Liver (tissue), 9 donors: ENCODE data around the gene LRRD1. TPM values are rescaled to one million over a fixed set of nuclear protein-coding genes. Genes with fewer than 3 reads are reported as not detected.
"Not testable (repeated sequence)": the region's sequence is repeated elsewhere in the genome, so short reads cannot be mapped to it uniquely, and the experiment has no call there.

Experiments
- DNase-seq: peaks from one replicate; pipeline ENCODE4 v3.0.0-alpha.2; 2017; ENCODE audit warnings: low spot score
- H3K27ac ChIP-seq, 2 donors: one replicate each; pipeline ENCODE4 v1.7.0; 2013; ENCODE audit warnings: inconsistent platforms in 2 of 2, low read length in 2 of 2, control low read depth in 1 of 2, low read depth in 1 of 2, mild to moderate bottlenecking in 1 of 2
- H3K27me3 ChIP-seq, 4 donors: one replicate each; pipeline versions ENCODE4 v1.6.1 to v1.7.0; 2013; ENCODE audit warnings: low read length in 3 of 4, inconsistent platforms in 1 of 4, mild to moderate bottlenecking in 1 of 4, moderate library complexity in 1 of 4; ENCODE audit not compliant: control insufficient read depth in 4 of 4, insufficient read depth in 4 of 4
- H3K36me3 ChIP-seq, 4 donors: one replicate each; pipeline versions ENCODE4 v1.6.1 to v1.7.0; 2013; ENCODE audit warnings: low read length in 3 of 4, mild to moderate bottlenecking in 3 of 4, low read depth in 1 of 4, moderate library complexity in 1 of 4; ENCODE audit not compliant: control insufficient read depth in 4 of 4, insufficient read depth in 3 of 4
- H3K4me1 ChIP-seq, 4 donors: one replicate each; pipeline versions ENCODE4 v1.6.1 to v1.7.0; 2013; ENCODE audit warnings: low read length in 3 of 4, mild to moderate bottlenecking in 3 of 4, moderate library complexity in 1 of 4; ENCODE audit not compliant: control insufficient read depth in 4 of 4, insufficient read depth in 4 of 4
- H3K4me3 ChIP-seq, 3 donors: one replicate each; pipeline versions ENCODE4 v1.6.1 to v1.7.0; 2013; ENCODE audit warnings: low read length in 3 of 3, control low read depth in 1 of 3, low read depth in 1 of 3, mild to moderate bottlenecking in 1 of 3
- H3K9ac ChIP-seq, 2 donors: one replicate each; pipeline ENCODE4 v1.7.0; 2013; ENCODE audit warnings: low read length in 2 of 2, mild to moderate bottlenecking in 2 of 2, moderate library complexity in 2 of 2, control low read depth in 1 of 2, low read depth in 1 of 2
- H3K9me3 ChIP-seq, 4 donors: one replicate each; pipeline versions ENCODE4 v1.6.1 to v1.7.0; 2013; ENCODE audit warnings: low read length in 3 of 4; ENCODE audit not compliant: control insufficient read depth in 4 of 4
- FOXA2 ChIP-seq: IDR thresholded peaks from 2 replicates; pipeline ENCODE4 v1.6.1; 2016; ENCODE audit warnings: antibody characterized with exemption
- GABPA ChIP-seq, 2 donors: IDR thresholded peaks in 1 of 2; conservative IDR thresholded peaks in 1 of 2; 2 replicates each; pipeline ENCODE4 v1.6.1; 2016; ENCODE audit warnings: antibody characterized with exemption in 2 of 2, mild to moderate bottlenecking in 1 of 2, moderate library complexity in 1 of 2
- HNF4A ChIP-seq, 2 donors: conservative IDR thresholded peaks; 2 replicates each; pipeline ENCODE4 v1.6.1; 2016; ENCODE audit warnings: antibody characterized with exemption in 2 of 2, mild to moderate bottlenecking in 2 of 2
- HNF4G ChIP-seq: IDR thresholded peaks from 2 replicates; pipeline ENCODE4 v1.6.1; 2016; ENCODE audit warnings: antibody characterized with exemption
- JUND ChIP-seq, 2 donors: IDR thresholded peaks; 2 replicates each; pipeline ENCODE4 v1.6.1; 2016; ENCODE audit warnings: antibody characterized with exemption in 2 of 2
- RAD21 ChIP-seq, 2 donors: IDR thresholded peaks; 2 replicates each; pipeline ENCODE4 v1.6.1; 2016; ENCODE audit warnings: antibody characterized with exemption in 2 of 2, mild to moderate bottlenecking in 2 of 2
- RXRA ChIP-seq, 2 donors: IDR thresholded peaks; 2 replicates each; pipeline ENCODE4 v1.6.1; 2017 to 2018; ENCODE audit warnings: antibody characterized with exemption in 2 of 2, mild to moderate bottlenecking in 1 of 2
- SP1 ChIP-seq: IDR thresholded peaks from 2 replicates; pipeline ENCODE4 v1.6.1; 2018; ENCODE audit warnings: antibody characterized with exemption, mild to moderate bottlenecking
- TAF1 ChIP-seq: conservative IDR thresholded peaks from 2 replicates; pipeline ENCODE4 v1.6.1; 2016; ENCODE audit warnings: antibody characterized with exemption, mild to moderate bottlenecking
- YY1 ChIP-seq: IDR thresholded peaks from 2 replicates; pipeline ENCODE4 v1.6.1; 2016; ENCODE audit warnings: antibody characterized with exemption, mild to moderate bottlenecking
- ZBTB33 ChIP-seq: IDR thresholded peaks from 2 replicates; pipeline ENCODE4 v1.6.1; 2016; ENCODE audit warnings: antibody characterized with exemption
- WGBS: extraction: QIAGEN DNeasy Blood & Tissue Kit; methylation state at CpG from one replicate; pipeline ENCODE4 v1.1.7; 2013; 5-methylcytosine and 5-hydroxymethylcytosine counted together
- polyA plus RNA-seq, 2 donors: library from polyadenylated mRNA; stranded (reverse) in 1 of 2; unstranded in 1 of 2; fragments of 200-250 nt in 1 of 2; fragments of >200 nt in 1 of 2; fragmentation: Nextera tagmentation in 1 of 2; extraction: Ambion mirVana in 1 of 2; gene quantifications; one replicate each; pipeline versions ENCODE4 v1.2.1 to v1.2.3, GENCODE V29; 2013 to 2015
- total RNA-seq, 2 donors: library from RNA; depleted of rRNA; stranded (reverse); fragments of >200 nt; gene quantifications; one replicate each; pipeline ENCODE4 v1.2.3, GENCODE V29; 2014
- TF ChIP-seq, protein P1 (sequence below): IDR thresholded peaks from 2 replicates; pipeline ENCODE4 v1.6.1; 2016; ENCODE audit warnings: antibody characterized with exemption, mild to moderate bottlenecking
- TF ChIP-seq, protein P2 (sequence below): IDR thresholded peaks from 2 replicates; pipeline ENCODE4 v1.6.1; 2016; ENCODE audit warnings: antibody characterized with exemption
- TF ChIP-seq, protein P3 (sequence below): fragments of 150-350 bp; IDR thresholded peaks from 2 replicates; pipeline ENCODE4 v1.5.1; 2017; ENCODE audit warnings: improper control_type of control experiment, low read depth, low read length; ENCODE audit not compliant: missing input control
- donor health status: healthy.
- donor health status: healthy.
- donor health status: healthy.
- donor health status: healthy.
- donor health status: healthy.

Gene LRRD1
- total and polyA plus RNA-seq, 4 donors: not detected

DNA sequence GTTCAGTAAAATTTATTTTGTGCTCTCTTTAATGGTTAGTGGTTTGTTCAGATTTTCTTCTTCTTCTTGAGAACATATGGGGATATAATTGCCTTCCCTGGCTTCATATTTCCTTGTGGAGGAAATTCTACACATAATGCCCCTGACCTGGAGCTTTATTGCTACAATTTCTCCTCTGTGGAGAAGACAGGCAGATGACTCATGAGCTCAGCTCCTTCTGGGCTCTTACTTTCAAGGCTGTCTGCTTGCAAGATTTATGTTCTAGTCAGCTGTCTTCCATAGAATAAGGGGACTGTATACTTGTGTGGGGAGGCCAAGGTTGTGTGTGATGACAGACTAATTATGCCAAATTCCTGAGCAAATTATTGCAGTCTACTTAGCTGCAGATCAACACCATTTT, 1.6 kb downstream of the LRRD1 start:
- no peak overlapping the region for H3K27ac ChIP-seq
- DNase-seq: no peak

GRCh38 chr7:92169529-92169928, 9.4 kb downstream of the LRRD1 start:
- not testable (repeated sequence) for H3K4me3 ChIP-seq, DNase-seq, H3K9me3 ChIP-seq, H3K36me3 ChIP-seq, H3K27ac ChIP-seq, H3K9ac ChIP-seq, H3K27me3 ChIP-seq, H3K4me1 ChIP-seq
- 83% methylated on average over 2 of the region's 2 CpGs for WGBS

More for the DNA sequence above, 1.6 kb downstream of the LRRD1 start:
- H3K4me3 ChIP-seq: no peak overlapping the region
- peaks cover 0 to 7% (median 0%) of the 10 kb centered on the region in 4 donors for H3K4me1 ChIP-seq
- H3K9me3 ChIP-seq: no peaks in the 10 kb centered on the region
- no peak overlapping the region for H3K9ac ChIP-seq
- no peak for TF ChIP-seq JUND (IDR thresholded peaks at IDR 0.05)
- no peak for TF ChIP-seq RXRA (IDR thresholded peaks at IDR 0.05)
- TF ChIP-seq, protein P1, sequence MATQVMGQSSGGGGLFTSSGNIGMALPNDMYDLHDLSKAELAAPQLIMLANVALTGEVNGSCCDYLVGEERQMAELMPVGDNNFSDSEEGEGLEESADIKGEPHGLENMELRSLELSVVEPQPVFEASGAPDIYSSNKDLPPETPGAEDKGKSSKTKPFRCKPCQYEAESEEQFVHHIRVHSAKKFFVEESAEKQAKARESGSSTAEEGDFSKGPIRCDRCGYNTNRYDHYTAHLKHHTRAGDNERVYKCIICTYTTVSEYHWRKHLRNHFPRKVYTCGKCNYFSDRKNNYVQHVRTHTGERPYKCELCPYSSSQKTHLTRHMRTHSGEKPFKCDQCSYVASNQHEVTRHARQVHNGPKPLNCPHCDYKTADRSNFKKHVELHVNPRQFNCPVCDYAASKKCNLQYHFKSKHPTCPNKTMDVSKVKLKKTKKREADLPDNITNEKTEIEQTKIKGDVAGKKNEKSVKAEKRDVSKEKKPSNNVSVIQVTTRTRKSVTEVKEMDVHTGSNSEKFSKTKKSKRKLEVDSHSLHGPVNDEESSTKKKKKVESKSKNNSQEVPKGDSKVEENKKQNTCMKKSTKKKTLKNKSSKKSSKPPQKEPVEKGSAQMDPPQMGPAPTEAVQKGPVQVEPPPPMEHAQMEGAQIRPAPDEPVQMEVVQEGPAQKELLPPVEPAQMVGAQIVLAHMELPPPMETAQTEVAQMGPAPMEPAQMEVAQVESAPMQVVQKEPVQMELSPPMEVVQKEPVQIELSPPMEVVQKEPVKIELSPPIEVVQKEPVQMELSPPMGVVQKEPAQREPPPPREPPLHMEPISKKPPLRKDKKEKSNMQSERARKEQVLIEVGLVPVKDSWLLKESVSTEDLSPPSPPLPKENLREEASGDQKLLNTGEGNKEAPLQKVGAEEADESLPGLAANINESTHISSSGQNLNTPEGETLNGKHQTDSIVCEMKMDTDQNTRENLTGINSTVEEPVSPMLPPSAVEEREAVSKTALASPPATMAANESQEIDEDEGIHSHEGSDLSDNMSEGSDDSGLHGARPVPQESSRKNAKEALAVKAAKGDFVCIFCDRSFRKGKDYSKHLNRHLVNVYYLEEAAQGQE: no peak
- no peak for TF ChIP-seq ZBTB33
- no peak for TF ChIP-seq YY1
- TF ChIP-seq, protein P2, sequence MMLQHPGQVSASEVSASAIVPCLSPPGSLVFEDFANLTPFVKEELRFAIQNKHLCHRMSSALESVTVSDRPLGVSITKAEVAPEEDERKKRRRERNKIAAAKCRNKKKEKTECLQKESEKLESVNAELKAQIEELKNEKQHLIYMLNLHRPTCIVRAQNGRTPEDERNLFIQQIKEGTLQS: no peak
- no peak for TF ChIP-seq HNF4A (conservative IDR thresholded peaks at IDR 0.05)
- TF ChIP-seq GABPA (IDR thresholded peaks at IDR 0.05 in 1 of 2, conservative IDR thresholded peaks at IDR 0.05 in 1 of 2): no peak
- no peak for TF ChIP-seq RAD21 (IDR thresholded peaks at IDR 0.05)
- TF ChIP-seq TAF1: no peak
- TF ChIP-seq, protein P3, sequence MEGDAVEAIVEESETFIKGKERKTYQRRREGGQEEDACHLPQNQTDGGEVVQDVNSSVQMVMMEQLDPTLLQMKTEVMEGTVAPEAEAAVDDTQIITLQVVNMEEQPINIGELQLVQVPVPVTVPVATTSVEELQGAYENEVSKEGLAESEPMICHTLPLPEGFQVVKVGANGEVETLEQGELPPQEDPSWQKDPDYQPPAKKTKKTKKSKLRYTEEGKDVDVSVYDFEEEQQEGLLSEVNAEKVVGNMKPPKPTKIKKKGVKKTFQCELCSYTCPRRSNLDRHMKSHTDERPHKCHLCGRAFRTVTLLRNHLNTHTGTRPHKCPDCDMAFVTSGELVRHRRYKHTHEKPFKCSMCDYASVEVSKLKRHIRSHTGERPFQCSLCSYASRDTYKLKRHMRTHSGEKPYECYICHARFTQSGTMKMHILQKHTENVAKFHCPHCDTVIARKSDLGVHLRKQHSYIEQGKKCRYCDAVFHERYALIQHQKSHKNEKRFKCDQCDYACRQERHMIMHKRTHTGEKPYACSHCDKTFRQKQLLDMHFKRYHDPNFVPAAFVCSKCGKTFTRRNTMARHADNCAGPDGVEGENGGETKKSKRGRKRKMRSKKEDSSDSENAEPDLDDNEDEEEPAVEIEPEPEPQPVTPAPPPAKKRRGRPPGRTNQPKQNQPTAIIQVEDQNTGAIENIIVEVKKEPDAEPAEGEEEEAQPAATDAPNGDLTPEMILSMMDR: no peak
- no peak for TF ChIP-seq FOXA2
- no peak for TF ChIP-seq SP1
- TF ChIP-seq HNF4G: no peak
- no peaks in the 10 kb centered on the region for H3K27me3 ChIP-seq
- H3K36me3 ChIP-seq: no peaks in the 10 kb centered on the region
